ENCODE results near the gene KRT74.

Gene KRT74

GRCh38 chr12:52573743-52574142, at the start of gene KRT74:
TSS of gene KRT74 (minus strand) at chr12:52573843. CDS start at chr12:52573777, 66 bp downstream.
- no peak for DNase-seq

GRCh38 chr12:52622349-52622748, 48.7 kb upstream of the KRT74 start:
- no peak for DNase-seq

GRCh38 chr12:52618866-52619265, 45.2 kb upstream of the KRT74 start:
- DNase-seq: no peak

GRCh38 chr12:52618216-52618615, 44.6 kb upstream of the KRT74 start, which contains the start of gene KRT73:
TSS of gene KRT73 (minus strand) at chr12:52618559. CDS start at chr12:52618524, 35 bp downstream.
- DNase-seq: no peak

- no peak for DNase-seq
These were observed 43.8 kb upstream of the KRT74 start for GRCh38 chr12:52617403-52617785.

- DNase-seq: no peak
These were observed 43.2 kb upstream of the KRT74 start for GRCh38 chr12:52616680-52617402.

GRCh38 chr12:52615912-52616311, 42.3 kb upstream of the KRT74 start:
- DNase-seq: no peak

GRCh38 chr12:52615208-52615868, 41.7 kb upstream of the KRT74 start:
- peak; percentile 35 for DNase-seq

GRCh38 chr12:52614381-52615207, 41.0 kb upstream of the KRT74 start:
- no peak for DNase-seq

GRCh38 chr12:52613384-52614030, 39.9 kb upstream of the KRT74 start:
- no peak for DNase-seq

GRCh38 chr12:52612431-52613383, 39.1 kb upstream of the KRT74 start:
- DNase-seq: no peak

- DNase-seq: no peak
These were observed 37.4 kb upstream of the KRT74 start for GRCh38 chr12:52611080-52611468.

- no peak for DNase-seq
These were observed 35.4 kb upstream of the KRT74 start for GRCh38 chr12:52608826-52609630.

- no peak for DNase-seq
These were observed 34.5 kb upstream of the KRT74 start for GRCh38 chr12:52608161-52608560.

- no peak for DNase-seq
These were observed 33.7 kb upstream of the KRT74 start for GRCh38 chr12:52607314-52607713.

- no peak for DNase-seq
These were observed 33.1 kb upstream of the KRT74 start for GRCh38 chr12:52606581-52607218.

- DNase-seq: no peak
These were observed 32.5 kb upstream of the KRT74 start for GRCh38 chr12:52606096-52606495.

- DNase-seq: no peak
These were observed 31.9 kb upstream of the KRT74 start for GRCh38 chr12:52605542-52605941.

GRCh38 chr12:52604859-52605258, 31.2 kb upstream of the KRT74 start:
- no peak for DNase-seq

GRCh38 chr12:52603314-52603713, 29.7 kb upstream of the KRT74 start:
- no peak for DNase-seq
